CD4-positive, alpha-beta T cell treated with Interleukin-6 at 100 ng/mL for 8 hours (primary cell): ENCODE results near the gene CNGA2.

Experiments
- DNase-seq: peaks from one replicate; pipeline ENCODE4 v3.0.0-alpha.2; 2020; ENCODE audit warnings: mixed read lengths, low spot score

CNGA2 gene

GRCh38 chrX:151753313-151754046 is 18.9 kb downstream of the CNGA2 start:
- no peak for DNase-seq

- DNase-seq = no peak
These were observed 19.5 kb downstream of the CNGA2 start for GRCh38 chrX:151754047-151754429.

GRCh38 chrX:151754641-151755215 is 20.2 kb downstream of the CNGA2 start:
- DNase-seq = no peak

- no peak for DNase-seq
These were observed 24.6 kb downstream of the CNGA2 start for GRCh38 chrX:151759041-151759708.

- no peak for DNase-seq
These were observed 28.3 kb downstream of the CNGA2 start for GRCh38 chrX:151762802-151763201.

GRCh38 chrX:151763711-151764110 is 29.2 kb downstream of the CNGA2 start:
- no peak for DNase-seq

GRCh38 chrX:151765026-151765425 is 30.5 kb downstream of the CNGA2 start:
- DNase-seq = no peak

- no peak for DNase-seq
These were observed 37.2 kb downstream of the CNGA2 start for GRCh38 chrX:151771726-151772125.

GRCh38 chrX:151773434-151773833 is 38.9 kb downstream of the CNGA2 start:
- DNase-seq = no peak

GRCh38 chrX:151774421-151774820 is 39.9 kb downstream of the CNGA2 start:
- no peak for DNase-seq

GRCh38 chrX:151776181-151776731 is 41.7 kb downstream of the CNGA2 start:
- no peak for DNase-seq

- no peak for DNase-seq
These were observed 42.4 kb downstream of the CNGA2 start for GRCh38 chrX:151776936-151777335.

GRCh38 chrX:151779258-151779657 is 44.7 kb downstream of the CNGA2 start:
- DNase-seq = no peak

GRCh38 chrX:151780621-151781020 is 46.1 kb downstream of the CNGA2 start:
- no peak for DNase-seq

GRCh38 chrX:151789179-151789800 is 54.7 kb downstream of the CNGA2 start:
- no peak for DNase-seq

GRCh38 chrX:151790481-151791160 is 56.1 kb downstream of the CNGA2 start:
- DNase-seq = no peak

- DNase-seq = no peak
These were observed 57.4 kb downstream of the CNGA2 start for GRCh38 chrX:151791961-151792360.

- no peak for DNase-seq
These were observed 58.0 kb downstream of the CNGA2 start for GRCh38 chrX:151792505-151792904.

- no peak for DNase-seq
These were observed 59.3 kb downstream of the CNGA2 start for GRCh38 chrX:151793886-151794285.
